Gastroesophageal sphincter (tissue), 4 donors: ENCODE results near the gene PLPP3. TPM values are rescaled to one million over a fixed set of nuclear protein-coding genes. Genes with fewer than 3 reads are reported as not detected.

Experiments
- ATAC-seq: fragments of 150-250 bp; one replicate; pipeline ENCODE4 v1.9.1; 2016; ENCODE audit warnings: mild to moderate bottlenecking, moderate library complexity
- H3K27ac ChIP-seq, 4 donors: fragments of 200-600 bp; sonication (generic) in 3 of 4; 1 replicate in 3 of 4; 2 replicates in 1 of 4; pipeline ENCODE4 v1.5.1; 2016 to 2019
- H3K27me3 ChIP-seq: fragments of 200-600 bp; sonication (generic); one replicate; pipeline ENCODE4 v1.5.1; 2019
- H3K36me3 ChIP-seq, 2 donors: fragments of 200-600 bp; sonication (generic); one replicate each; pipeline ENCODE4 v1.5.1; 2019; ENCODE audit warnings: control low read depth in 1 of 2
- H3K4me1 ChIP-seq, 3 donors: fragments of 200-600 bp; sonication (generic); 1 replicate in 2 of 3; 2 replicates in 1 of 3; pipeline ENCODE4 v1.5.1; 2016 to 2019; ENCODE audit warnings: control low read depth in 2 of 3
- H3K4me3 ChIP-seq, 2 donors: fragments of 200-600 bp; sonication (generic); one replicate each; pipeline ENCODE4 v1.5.1; 2019; ENCODE audit warnings: mild to moderate bottlenecking in 1 of 2, moderate library complexity in 1 of 2
- H3K9me3 ChIP-seq, 3 donors: fragments of 200-600 bp; sonication (generic); one replicate each; pipeline ENCODE4 v1.5.1; 2017 to 2019; ENCODE audit warnings: control low read depth in 2 of 3
- EP300 ChIP-seq: sonication (generic); formaldehyde crosslinking; IDR thresholded peaks from one replicate; pipeline ENCODE4 v1.6.1; 2017; ENCODE audit warnings: antibody characterized with exemption, mild to moderate bottlenecking
- POLR2A ChIP-seq, 2 donors: fragments of 450-650 bp; IDR thresholded peaks; one replicate each; pipeline ENCODE4 v1.6.1; 2017; ENCODE audit warnings: antibody characterized with exemption in 2 of 2, mild to moderate bottlenecking in 2 of 2, moderate library complexity in 1 of 2
- POLR2AphosphoS5 ChIP-seq: sonication (generic); formaldehyde crosslinking; IDR thresholded peaks from one replicate; pipeline ENCODE4 v1.6.1; 2017; ENCODE audit warnings: antibody characterized with exemption
- WGBS, 2 donors: methylation state at CpG; one replicate each; pipeline ENCODE4 v1.1.5; 2018; ENCODE audit warnings: low coverage in 1 of 2; 5-methylcytosine and 5-hydroxymethylcytosine counted together
- total RNA-seq, 4 donors: library from RNA; depleted of rRNA; stranded (reverse); fragments of >200 nt; gene quantifications; one replicate each; pipeline ENCODE4 v1.1.0, GENCODE V29; 2016
- TF ChIP-seq, protein P1 (sequence below), 4 experiments: fragments of 200-600 bp in 2 of 4; fragments of 450-650 bp in 2 of 4; sonication (generic) in 1 of 4; IDR thresholded peaks; one replicate each; pipeline ENCODE4 v1.5.1; 2017 to 2019; ENCODE audit warnings: antibody characterized with exemption in 4 of 4, mild to moderate bottlenecking in 2 of 4, moderate library complexity in 2 of 4

The PLPP3 gene
- total RNA-seq, 4 donors from 2014 or later: 127 to 219 (median 164) TPM

GRCh38 chr1:56571448-56571847 is 7.9 kb downstream of the PLPP3 start:
- no peak for ATAC-seq
- H3K4me1 ChIP-seq: peaks cover 3 to 91% (median 26%) of the 10 kb centered on the region in 3 donors
- no peaks in the 10 kb centered on the region for H3K36me3 ChIP-seq
- H3K27ac ChIP-seq: no peak overlapping the region
- no peaks in the 10 kb centered on the region for H3K27me3 ChIP-seq
- TF ChIP-seq POLR2AphosphoS5 (no peak), EP300 (no peak), POLR2A (IDR thresholded peaks at IDR 0.05) (no peak)
- TF ChIP-seq, protein P1, sequence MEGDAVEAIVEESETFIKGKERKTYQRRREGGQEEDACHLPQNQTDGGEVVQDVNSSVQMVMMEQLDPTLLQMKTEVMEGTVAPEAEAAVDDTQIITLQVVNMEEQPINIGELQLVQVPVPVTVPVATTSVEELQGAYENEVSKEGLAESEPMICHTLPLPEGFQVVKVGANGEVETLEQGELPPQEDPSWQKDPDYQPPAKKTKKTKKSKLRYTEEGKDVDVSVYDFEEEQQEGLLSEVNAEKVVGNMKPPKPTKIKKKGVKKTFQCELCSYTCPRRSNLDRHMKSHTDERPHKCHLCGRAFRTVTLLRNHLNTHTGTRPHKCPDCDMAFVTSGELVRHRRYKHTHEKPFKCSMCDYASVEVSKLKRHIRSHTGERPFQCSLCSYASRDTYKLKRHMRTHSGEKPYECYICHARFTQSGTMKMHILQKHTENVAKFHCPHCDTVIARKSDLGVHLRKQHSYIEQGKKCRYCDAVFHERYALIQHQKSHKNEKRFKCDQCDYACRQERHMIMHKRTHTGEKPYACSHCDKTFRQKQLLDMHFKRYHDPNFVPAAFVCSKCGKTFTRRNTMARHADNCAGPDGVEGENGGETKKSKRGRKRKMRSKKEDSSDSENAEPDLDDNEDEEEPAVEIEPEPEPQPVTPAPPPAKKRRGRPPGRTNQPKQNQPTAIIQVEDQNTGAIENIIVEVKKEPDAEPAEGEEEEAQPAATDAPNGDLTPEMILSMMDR (IDR thresholded peaks at IDR 0.05): no peak
- no peak overlapping the region for H3K4me3 ChIP-seq
- WGBS, 2 donors: 69 to 86% methylated on average over 1 of the region's 1 CpG
- no peaks in the 10 kb centered on the region for H3K9me3 ChIP-seq

- H3K9me3 ChIP-seq: no peaks in the 10 kb centered on the region
- H3K4me1 ChIP-seq: peaks cover 3 to 91% (median 30%) of the 10 kb centered on the region in 3 donors
- no peak for ATAC-seq
- no peak overlapping the region for H3K27ac ChIP-seq
- no peaks in the 10 kb centered on the region for H3K27me3 ChIP-seq
- no peak overlapping the region for H3K4me3 ChIP-seq
- WGBS, 2 donors: 58 to 80% methylated on average over 4 to 5 of the region's 5 CpGs
- TF ChIP-seq, protein P1 (IDR thresholded peaks at IDR 0.05): no peak
- H3K36me3 ChIP-seq: no peaks in the 10 kb centered on the region
Measured at GRCh38 chr1:56570924-56571372, 8.4 kb downstream of the PLPP3 start.

DNA sequence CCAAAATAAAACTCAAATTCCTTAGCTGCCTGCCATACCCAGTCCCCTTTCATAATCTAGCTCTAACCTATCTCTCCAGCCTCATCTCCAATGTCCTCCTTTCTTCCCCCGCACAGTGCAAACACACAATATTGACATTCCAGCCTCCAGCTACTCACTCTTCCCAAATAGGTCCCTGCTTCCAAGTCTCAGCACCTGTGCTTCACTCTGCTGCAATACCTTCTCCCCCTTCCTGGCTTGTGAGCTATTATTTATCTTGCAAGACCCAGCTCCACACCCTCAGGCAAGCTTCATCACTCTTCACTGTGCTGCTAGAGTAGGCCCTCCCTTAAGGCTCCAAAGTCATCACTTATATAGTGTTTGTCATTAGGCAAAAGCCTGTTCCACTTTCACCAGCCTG is 9.7 kb downstream of the PLPP3 start:
- no peaks in the 10 kb centered on the region for H3K27me3 ChIP-seq
- H3K36me3 ChIP-seq: no peaks in the 10 kb centered on the region
- ATAC-seq: no peak
- H3K27ac ChIP-seq: no peak overlapping the region
- H3K9me3 ChIP-seq: no peaks in the 10 kb centered on the region
- WGBS, 2 donors: 91 to 100% methylated on average over 1 of the region's 1 CpG
- TF ChIP-seq POLR2A (IDR thresholded peaks at IDR 0.05): no peak
- no peak for TF ChIP-seq EP300
- TF ChIP-seq POLR2AphosphoS5: no peak
- TF ChIP-seq, protein P1 (IDR thresholded peaks at IDR 0.05): no peak
- H3K4me3 ChIP-seq: no peak overlapping the region
- peaks cover 8 to 91% (median 43%) of the 10 kb centered on the region in 3 donors for H3K4me1 ChIP-seq

DNA sequence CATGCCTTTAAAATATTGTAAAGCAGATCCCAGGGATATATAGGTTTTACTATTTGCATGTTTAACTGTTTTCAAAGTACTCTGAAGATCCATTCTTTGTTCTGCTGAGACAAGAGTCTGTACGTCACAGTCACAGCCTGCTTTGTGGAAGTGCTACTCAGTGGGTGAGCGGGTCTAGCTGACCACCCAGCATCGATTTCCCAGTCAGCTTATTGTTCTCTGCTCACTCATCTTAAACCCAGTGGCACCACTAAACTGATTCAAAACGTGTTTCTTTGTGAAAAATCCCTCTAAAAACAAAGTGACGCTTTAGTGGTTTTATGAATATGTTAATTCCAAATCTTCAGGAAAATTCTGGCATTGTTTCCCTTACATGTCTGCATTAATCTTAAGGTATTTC is 12.4 kb downstream of the PLPP3 start:
- Histone ChIP-seq H3K4me1 (peaks cover 11 to 91% (median 54%) of the 10 kb centered on the region in 3 donors), H3K27me3 (no peaks in the 10 kb centered on the region), H3K9me3 (no peaks in the 10 kb centered on the region), H3K27ac (no peak overlapping the region), H3K36me3 (no peaks in the 10 kb centered on the region), H3K4me3 (no peak overlapping the region)
- 80 to 82% methylated on average over 2 to 5 of the region's 5 CpGs for WGBS, 2 donors
- no peak for ATAC-seq
- TF ChIP-seq POLR2A (IDR thresholded peaks at IDR 0.05): no peak
- TF ChIP-seq POLR2AphosphoS5: no peak
- TF ChIP-seq, protein P1 (IDR thresholded peaks at IDR 0.05): no peak
- no peak for TF ChIP-seq EP300

DNA sequence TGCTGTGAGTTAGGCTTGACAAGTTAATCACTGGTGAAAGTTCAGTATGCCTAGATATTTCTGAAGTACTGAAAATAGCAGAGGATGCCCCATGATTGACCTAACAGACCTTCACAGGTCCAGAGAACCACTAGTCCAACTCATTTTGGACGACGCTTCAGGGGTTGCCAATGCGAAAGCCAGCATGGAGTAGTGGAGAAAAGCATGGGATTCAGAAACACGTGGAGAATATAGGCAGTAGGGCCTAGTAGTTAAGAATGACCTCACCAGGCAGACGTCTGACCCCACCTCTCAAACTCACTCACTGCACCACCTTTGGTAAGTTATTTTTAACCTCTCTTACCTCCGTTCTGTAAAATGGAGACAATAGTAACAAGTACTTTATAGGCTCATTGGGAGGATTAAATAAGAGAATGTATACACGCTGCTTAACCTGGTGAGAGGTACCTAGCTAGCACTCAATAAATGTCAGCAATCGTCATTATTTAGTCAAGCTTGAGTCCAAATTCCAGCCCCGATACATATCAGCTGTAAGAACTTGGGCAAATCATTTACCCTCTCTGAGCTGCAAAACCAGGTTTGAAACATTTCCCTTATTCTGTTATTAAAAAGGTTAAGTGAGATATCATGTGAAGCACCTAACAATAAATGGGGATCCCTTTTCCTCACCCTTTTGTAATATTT is 13.2 kb downstream of the PLPP3 start:
- H3K36me3 ChIP-seq: no peaks in the 10 kb centered on the region
- peaks cover 11 to 91% (median 50%) of the 10 kb centered on the region in 3 donors for H3K4me1 ChIP-seq
- no peak overlapping the region for H3K4me3 ChIP-seq
- 70 to 71% methylated on average over 6 to 9 of the region's 9 CpGs for WGBS, 2 donors
- no peaks in the 10 kb centered on the region for H3K9me3 ChIP-seq
- ATAC-seq: no peak
- H3K27me3 ChIP-seq: no peaks in the 10 kb centered on the region
- TF ChIP-seq POLR2AphosphoS5: no peak
- TF ChIP-seq POLR2A (IDR thresholded peaks at IDR 0.05): no peak
- no peak for TF ChIP-seq EP300
- peak overlapping the region in 2 of 4 donors; percentile 20 to 30 for H3K27ac ChIP-seq
